ENCODE measurements around the gene SERPINB6.
A peak's percentile ranks its signal among the peaks of the same experiment; 100 is the strongest.
"Not testable (repeated sequence)": the region's sequence is repeated elsewhere in the genome, so short reads cannot be mapped to it uniquely, and the experiment has no call there.

Gene SERPINB6

GRCh38 chr6:2903411-2904185 lies 67.8 kb downstream of the SERPINB6 start:
- Histone ChIP-seq H3K36me3 (ENCODE audit: control insufficient read depth in 4 of 4, insufficient read depth in 4 of 4, low read length in 3 of 4) (peaks cover 2 to 18% (median 14%) of the 10 kb centered on the region in 4 experiments), H3K4me1 (ENCODE audit: control extremely low read depth in 1 of 4, control insufficient read depth in 4 of 4, insufficient read depth in 4 of 4, low read length in 3 of 4) (peaks cover 0 to 42% (median 33%) of the 10 kb centered on the region in 4 experiments), H3K27ac (ENCODE audit: insufficient read depth in 1 of 2, low read depth in 1 of 2, low read length in 2 of 2, poor library complexity in 1 of 2, severe bottlenecking in 2 of 2) (peak overlapping the region in 1 of 2 experiments; percentile 74), H3K4me3 (ENCODE audit: control insufficient read depth in 1 of 7, extremely low read depth in 1 of 7, insufficient read depth in 4 of 7, low read depth in 2 of 7, low read length in 6 of 7) (peak overlapping the region; percentile 66 to 90 (median 81))
- H3K27me3 ChIP-seq (replicated peaks in 2 of 5; ENCODE audit: control insufficient read depth in 4 of 5, insufficient read depth in 5 of 5, low read length in 4 of 5); H3K9me3 ChIP-seq (ENCODE audit: control extremely low read depth in 1 of 5, control insufficient read depth in 4 of 5, insufficient read depth in 2 of 5, low read depth in 1 of 5, low read length in 4 of 5); DNase-seq: not testable (repeated sequence)
- POLR2A ChIA-PET = interaction anchor here (0.7 to 1.8 kb wide), 2 partner anchors 31 to 57 kb away, joined by 4 read pairs; no protein-coding TSS in a partner anchor
- 25% methylated on average over 4 of the region's 39 CpGs for WGBS (ENCODE audit: insufficient coverage)
- CTCF ChIA-PET = interaction anchor here (1.0 to 1.1 kb wide), 2 partner anchors 45 to 106 kb away, joined by 3 read pairs; no protein-coding TSS in a partner anchor

GRCh38 chr6:2901645-2902502 lies 69.5 kb downstream of the SERPINB6 start:
- not testable (repeated sequence) for DNase-seq; H3K9me3 ChIP-seq (ENCODE audit: control extremely low read depth in 1 of 5, control insufficient read depth in 4 of 5, insufficient read depth in 2 of 5, low read depth in 1 of 5, low read length in 4 of 5); H3K27me3 ChIP-seq (replicated peaks in 2 of 5; ENCODE audit: control insufficient read depth in 4 of 5, insufficient read depth in 5 of 5, low read length in 4 of 5)
- WGBS (ENCODE audit: insufficient coverage) = 63% methylated on average over 12 of the region's 27 CpGs
- H3K4me3 ChIP-seq (ENCODE audit: control insufficient read depth in 1 of 7, extremely low read depth in 1 of 7, insufficient read depth in 4 of 7, low read depth in 2 of 7, low read length in 6 of 7) = peak overlapping the region in 6 of 7 experiments; percentile 70 to 90 (median 83)
- H3K4me1 ChIP-seq (ENCODE audit: control extremely low read depth in 1 of 4, control insufficient read depth in 4 of 4, insufficient read depth in 4 of 4, low read length in 3 of 4) = peaks cover 0 to 52% (median 37%) of the 10 kb centered on the region in 4 experiments
- POLR2A ChIA-PET = interaction anchor here (0.6 to 1.8 kb wide), 2 partner anchors 55 to 111 kb away, joined by 3 to 4 read pairs; no protein-coding TSS in a partner anchor
- CTCF ChIA-PET = interaction anchor here (0.7 to 4.6 kb wide), 5 partner anchors 12 to 56 kb away, joined by 3 to 28 read pairs (median 3); no protein-coding TSS in a partner anchor
- H3K36me3 ChIP-seq (ENCODE audit: control insufficient read depth in 4 of 4, insufficient read depth in 4 of 4, low read length in 3 of 4) = peaks cover 2 to 18% (median 14%) of the 10 kb centered on the region in 4 experiments
- peak overlapping the region in 1 of 2 experiments; percentile 74 for H3K27ac ChIP-seq (ENCODE audit: insufficient read depth in 1 of 2, low read depth in 1 of 2, low read length in 2 of 2, poor library complexity in 1 of 2, severe bottlenecking in 2 of 2)

DNA sequence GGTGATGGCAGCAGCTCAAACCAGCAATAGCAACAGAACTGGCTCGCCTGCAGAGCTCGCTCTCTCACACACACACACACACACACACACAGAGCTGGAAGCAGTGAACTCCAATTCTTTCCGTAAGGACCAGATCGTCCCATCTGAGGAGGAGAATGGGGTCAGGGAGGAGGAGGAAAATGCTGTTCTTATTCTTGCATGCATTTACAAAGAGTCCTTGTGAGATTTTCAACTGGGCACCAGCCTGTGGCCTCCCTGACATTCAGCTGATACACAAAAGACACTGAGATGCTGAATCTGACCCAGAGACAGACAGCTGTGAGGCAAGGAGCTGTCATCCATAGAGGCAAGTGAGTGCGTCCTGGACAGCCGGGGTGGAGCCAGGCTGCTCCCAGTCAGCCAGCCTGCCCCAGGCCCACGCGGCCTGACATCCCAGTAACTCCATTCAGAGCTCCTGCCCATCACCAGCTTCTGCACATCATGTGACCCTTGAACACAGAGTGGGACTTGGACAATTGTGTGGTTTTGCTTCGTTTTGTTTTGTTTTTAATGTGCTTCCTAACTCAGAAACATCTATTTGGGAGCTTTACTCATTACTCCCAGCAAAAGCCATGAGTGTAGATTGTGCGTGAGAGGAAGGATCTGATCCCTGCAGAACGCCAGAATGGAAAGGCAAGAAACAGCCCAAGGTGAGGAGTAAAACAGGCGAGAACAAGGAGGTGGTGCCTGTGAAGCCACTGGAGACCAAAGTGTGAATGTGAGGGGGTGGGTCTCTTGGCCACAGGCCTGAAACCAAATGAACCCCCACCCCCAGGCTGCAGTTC lies 70.3 kb downstream of the SERPINB6 start:
- no peak overlapping the region for H3K27ac ChIP-seq (ENCODE audit: insufficient read depth in 1 of 2, low read depth in 1 of 2, low read length in 2 of 2, poor library complexity in 1 of 2, severe bottlenecking in 2 of 2)
- peaks cover 0 to 51% (median 34%) of the 10 kb centered on the region in 4 experiments for H3K4me1 ChIP-seq (ENCODE audit: control extremely low read depth in 1 of 4, control insufficient read depth in 4 of 4, insufficient read depth in 4 of 4, low read length in 3 of 4)
- DNase-seq = no peak
- ChIA-PET CTCF (interaction anchor here (0.6 to 4.6 kb wide), 11 partner anchors 10 to 1020 kb away, joined by 3 to 28 read pairs (median 3); no protein-coding TSS in a partner anchor), POLR2A (no interaction called here)
- 79% methylated on average over 7 of the region's 12 CpGs for WGBS (ENCODE audit: insufficient coverage)
- H3K36me3 ChIP-seq (ENCODE audit: control insufficient read depth in 4 of 4, insufficient read depth in 4 of 4, low read length in 3 of 4) = peaks cover 4 to 23% (median 17%) of the 10 kb centered on the region in 4 experiments
- no peaks in the 10 kb centered on the region for H3K27me3 ChIP-seq (replicated peaks in 2 of 5; ENCODE audit: control insufficient read depth in 4 of 5, insufficient read depth in 5 of 5, low read length in 4 of 5)
- H3K4me3 ChIP-seq (ENCODE audit: control insufficient read depth in 1 of 7, extremely low read depth in 1 of 7, insufficient read depth in 4 of 7, low read depth in 2 of 7, low read length in 6 of 7) = peak overlapping the region in 3 of 7 experiments; percentile 41 to 88 (median 85)
- no peaks in the 10 kb centered on the region for H3K9me3 ChIP-seq (ENCODE audit: control extremely low read depth in 1 of 5, control insufficient read depth in 4 of 5, insufficient read depth in 2 of 5, low read depth in 1 of 5, low read length in 4 of 5)

DNA sequence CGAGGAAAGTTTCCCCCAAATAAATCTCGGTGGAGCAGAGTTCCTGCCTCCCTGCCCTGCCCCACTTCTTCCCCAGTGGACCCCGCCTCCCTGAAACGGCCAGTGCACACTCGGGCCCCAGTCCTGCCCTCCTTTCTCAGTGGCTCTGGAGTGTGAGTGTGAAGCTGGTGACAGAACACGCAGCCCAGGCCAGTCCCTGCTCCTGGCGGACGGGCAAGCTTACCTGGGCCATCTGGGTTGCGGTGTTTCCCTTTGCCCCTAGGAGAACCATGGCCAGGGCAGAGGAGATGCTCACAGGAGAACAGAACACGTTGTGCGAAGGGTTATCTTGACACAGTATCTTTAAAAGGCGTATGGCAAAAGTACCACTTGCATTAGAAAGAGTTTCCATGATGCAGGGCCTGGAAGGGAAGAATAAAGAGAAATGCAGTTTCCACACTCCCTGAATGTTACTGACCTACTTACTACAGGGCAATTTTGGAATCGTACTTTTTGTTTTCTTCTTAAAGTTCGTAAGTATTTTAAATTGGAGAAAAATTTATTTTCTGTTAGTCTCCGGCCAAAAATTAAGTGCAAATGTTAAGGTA lies 71.1 kb downstream of the SERPINB6 start:
- CTCF ChIA-PET = interaction anchor here (0.7 to 4.6 kb wide), 10 partner anchors 11 to 1019 kb away, joined by 3 to 28 read pairs (median 3); no protein-coding TSS in a partner anchor
- peak overlapping the region in 1 of 7 experiments; percentile 88 for H3K4me3 ChIP-seq (ENCODE audit: control insufficient read depth in 1 of 7, extremely low read depth in 1 of 7, insufficient read depth in 4 of 7, low read depth in 2 of 7, low read length in 6 of 7)
- peaks cover 0 to 48% (median 30%) of the 10 kb centered on the region in 4 experiments for H3K4me1 ChIP-seq (ENCODE audit: control extremely low read depth in 1 of 4, control insufficient read depth in 4 of 4, insufficient read depth in 4 of 4, low read length in 3 of 4)
- no peaks in the 10 kb centered on the region for H3K9me3 ChIP-seq (ENCODE audit: control extremely low read depth in 1 of 5, control insufficient read depth in 4 of 5, insufficient read depth in 2 of 5, low read depth in 1 of 5, low read length in 4 of 5)
- DNase-seq = no peak
- H3K27me3 ChIP-seq (replicated peaks in 2 of 5; ENCODE audit: control insufficient read depth in 4 of 5, insufficient read depth in 5 of 5, low read length in 4 of 5) = no peaks in the 10 kb centered on the region
- WGBS (ENCODE audit: insufficient coverage) = 93% methylated on average over 12 of the region's 15 CpGs
- POLR2A ChIA-PET = interaction anchor here (0.6 kb wide), 1 partner anchor 58 kb away, joined by 3 read pairs; the partner anchor contains the start of gene SERPINB1
- H3K27ac ChIP-seq (ENCODE audit: insufficient read depth in 1 of 2, low read depth in 1 of 2, low read length in 2 of 2, poor library complexity in 1 of 2, severe bottlenecking in 2 of 2) = no peak overlapping the region
- peaks cover 9 to 30% (median 23%) of the 10 kb centered on the region in 4 experiments for H3K36me3 ChIP-seq (ENCODE audit: control insufficient read depth in 4 of 4, insufficient read depth in 4 of 4, low read length in 3 of 4)

GRCh38 chr6:2899596-2899995 lies 71.8 kb downstream of the SERPINB6 start:
- DNase-seq = no peak
- H3K36me3 ChIP-seq (ENCODE audit: control insufficient read depth in 4 of 4, insufficient read depth in 4 of 4, low read length in 3 of 4) = peaks cover 13 to 36% (median 28%) of the 10 kb centered on the region in 4 experiments
- WGBS (ENCODE audit: insufficient coverage) = 95% methylated on average over 6 of the region's 6 CpGs
- no peaks in the 10 kb centered on the region for H3K9me3 ChIP-seq (ENCODE audit: control extremely low read depth in 1 of 5, control insufficient read depth in 4 of 5, insufficient read depth in 2 of 5, low read depth in 1 of 5, low read length in 4 of 5)
- no peak overlapping the region for H3K4me3 ChIP-seq (ENCODE audit: control insufficient read depth in 1 of 7, extremely low read depth in 1 of 7, insufficient read depth in 4 of 7, low read depth in 2 of 7, low read length in 6 of 7)
- no peaks in the 10 kb centered on the region for H3K27me3 ChIP-seq (replicated peaks in 2 of 5; ENCODE audit: control insufficient read depth in 4 of 5, insufficient read depth in 5 of 5, low read length in 4 of 5)
- CTCF ChIA-PET = interaction anchor here (0.6 to 4.6 kb wide), 8 partner anchors 12 to 124 kb away, joined by 3 to 28 read pairs (median 6); no protein-coding TSS in a partner anchor
- POLR2A ChIA-PET = interaction anchor here (0.6 kb wide), 1 partner anchor 58 kb away, joined by 3 read pairs; the partner anchor contains the start of gene SERPINB1
- H3K27ac ChIP-seq (ENCODE audit: insufficient read depth in 1 of 2, low read depth in 1 of 2, low read length in 2 of 2, poor library complexity in 1 of 2, severe bottlenecking in 2 of 2) = no peak overlapping the region
- peaks cover 0 to 48% (median 30%) of the 10 kb centered on the region in 4 experiments for H3K4me1 ChIP-seq (ENCODE audit: control extremely low read depth in 1 of 4, control insufficient read depth in 4 of 4, insufficient read depth in 4 of 4, low read length in 3 of 4)

Measured in common myeloid progenitor, CD34-positive (primary cell).